GM23338 (cell line): ENCODE measurements around the gene CCDC57. TPM values are rescaled to one million over a fixed set of nuclear protein-coding genes. Genes with fewer than 3 reads are reported as not detected.

Source experiments
- ATAC-seq: fragments of 200-7000 bp; cut with Tn5 transposase; 3 replicates; pipeline ENCODE4 v1.9.1; 2020
- DNase-seq: peaks from one replicate; pipeline ENCODE4 v3.0.0-alpha.2; 2015; ENCODE audit warnings: low spot score
- H2AFZ ChIP-seq: fragments of 200-600 bp; sonication (generic); 2 replicates; pipeline ENCODE4 v1.8.0; 2016; ENCODE audit warnings: antibody characterized with exemption, mild to moderate bottlenecking, moderate library complexity
- H3F3A ChIP-seq: fragments of 200-600 bp; sonication (generic); replicated peaks from 2 replicates; pipeline ENCODE4 v1.8.0; 2017; ENCODE audit warnings: antibody characterized with exemption, mixed run types, low read depth
- H3K27ac ChIP-seq: fragments of 200-600 bp; sonication (generic); 2 replicates; pipeline ENCODE4 v1.6.1; 2016; ENCODE audit warnings: low read depth
- H3K27me3 ChIP-seq: fragments of 200-600 bp; sonication (generic); 2 replicates; pipeline ENCODE4 v1.8.0; 2016; ENCODE audit warnings: mild to moderate bottlenecking, mixed run types, moderate library complexity; ENCODE audit not compliant: insufficient read depth
- H3K36me3 ChIP-seq: fragments of 200-600 bp; sonication (generic); 2 replicates; pipeline ENCODE4 v1.8.0; 2016; ENCODE audit warnings: mild to moderate bottlenecking; ENCODE audit not compliant: insufficient read depth
- H3K4me1 ChIP-seq: fragments of 200-600 bp; sonication (generic); 2 replicates; pipeline ENCODE4 v1.8.0; 2016; ENCODE audit warnings: mild to moderate bottlenecking, moderate library complexity; ENCODE audit not compliant: insufficient read depth
- H3K4me2 ChIP-seq: fragments of 200-600 bp; sonication (generic); 2 replicates; pipeline ENCODE4 v1.7.1; 2017; ENCODE audit warnings: mixed run types
- H3K4me3 ChIP-seq: fragments of 200-600 bp; sonication (generic); 2 replicates; pipeline ENCODE4 v1.6.1; 2016; ENCODE audit warnings: mixed run types
- H3K79me2 ChIP-seq: fragments of 200-600 bp; sonication (generic); replicated peaks from 2 replicates; pipeline ENCODE4 v1.8.0; 2017; ENCODE audit warnings: mild to moderate bottlenecking; ENCODE audit not compliant: insufficient read depth
- H3K9me2 ChIP-seq: fragments of 200-600 bp; sonication (generic); 2 replicates; pipeline ENCODE4 v1.8.0; 2017; ENCODE audit not compliant: insufficient read depth
- H4K20me1 ChIP-seq: fragments of 200-600 bp; sonication (generic); replicated peaks from 2 replicates; pipeline ENCODE4 v1.8.0; 2017; ENCODE audit warnings: mild to moderate bottlenecking; ENCODE audit not compliant: insufficient read depth
- H3K27ac Mint-ChIP-seq: 2 replicates; pipeline ENCODE4 v1.8.0; 2020; ENCODE audit warnings: inconsistent platforms, mild to moderate bottlenecking, moderate library complexity, mixed read lengths
- H3K27me3 Mint-ChIP-seq: 3 replicates; pipeline ENCODE4 v1.8.0; 2022; ENCODE audit warnings: low read depth, mild to moderate bottlenecking, moderate library complexity, mixed read lengths, inconsistent platforms; ENCODE audit not compliant: insufficient read depth, poor library complexity
- H3K36me3 Mint-ChIP-seq: 3 replicates; pipeline ENCODE4 v1.8.0; 2021; ENCODE audit warnings: low read depth, mild to moderate bottlenecking, inconsistent platforms, moderate library complexity, mixed read lengths
- H3K4me1 Mint-ChIP-seq: 3 replicates; pipeline ENCODE4 v1.8.0; 2020; ENCODE audit warnings: mild to moderate bottlenecking, inconsistent platforms, mixed read lengths
- H3K4me3 Mint-ChIP-seq: 3 replicates; pipeline ENCODE4 v1.8.0; 2021; ENCODE audit warnings: moderate library complexity, mild to moderate bottlenecking, inconsistent platforms, mixed read lengths
- H3K9me3 Mint-ChIP-seq: 3 replicates; pipeline ENCODE4 v1.8.0; 2020; ENCODE audit warnings: moderate library complexity, mild to moderate bottlenecking, inconsistent platforms, mixed read lengths
- CREB1 ChIP-seq: fragments of 250-450 bp; sonication (Bioruptor Pico); IDR thresholded peaks from 2 replicates; pipeline ENCODE4 v1.5.0; 2020; ENCODE audit warnings: low read depth, mild to moderate bottlenecking, moderate library complexity
- EZH2 ChIP-seq: fragments of 200-600 bp; sonication (generic); IDR thresholded peaks from one replicate; pipeline ENCODE4 v1.8.0; 2017; ENCODE audit warnings: antibody characterized with exemption, mild to moderate bottlenecking, low read depth; ENCODE audit not compliant: unreplicated experiment
- EZH2phosphoT487 ChIP-seq: fragments of 200-600 bp; sonication (generic); IDR thresholded peaks from one replicate; pipeline ENCODE4 v1.8.1; 2018; ENCODE audit warnings: antibody characterized with exemption; ENCODE audit not compliant: unreplicated experiment
- JUNB ChIP-seq: IDR thresholded peaks from one replicate; pipeline ENCODE4 v1.6.1; 2016; ENCODE audit warnings: antibody characterized with exemption; ENCODE audit not compliant: unreplicated experiment
- POLR2AphosphoS5 ChIP-seq: IDR thresholded peaks from 2 replicates; pipeline ENCODE4 v1.6.1; 2016; ENCODE audit warnings: antibody characterized with exemption, low read depth
- STAT1 ChIP-seq: IDR thresholded peaks from one replicate; pipeline ENCODE4 v1.6.1; 2016; ENCODE audit warnings: antibody characterized with exemption; ENCODE audit not compliant: unreplicated experiment
- ZNF114 ChIP-seq: fragments of 250-450 bp; sonication (Bioruptor Pico); IDR thresholded peaks from 2 replicates; pipeline ENCODE4 v1.5.0; 2020; ENCODE audit warnings: mild to moderate bottlenecking, moderate library complexity
- ZNF331 ChIP-seq: fragments of 250-450 bp; sonication (Bioruptor Pico); IDR thresholded peaks from 2 replicates; pipeline ENCODE4 v1.5.0; 2020; ENCODE audit warnings: low read depth, mild to moderate bottlenecking, moderate library complexity
- polyA plus RNA-seq: library from polyadenylated mRNA; unstranded; fragments of >200 nt; fragmentation: Nextera tagmentation; extraction: Ambion mirVana; gene quantifications from 2 replicates; pipeline ENCODE4 v1.2.1, GENCODE V29; 2016
- total RNA-seq: library from RNA; depleted of rRNA; stranded (reverse); fragments of >200 nt; shearing (Covaris generic); gene quantifications from 2 replicates; pipeline ENCODE4 v1.2.3, GENCODE V29; 2014
- TF ChIP-seq, protein P1 (sequence below): IDR thresholded peaks from 2 replicates; pipeline ENCODE4 v1.6.1; 2016; ENCODE audit warnings: antibody characterized with exemption
- TF ChIP-seq, protein P2 (sequence below): fragments of 250-450 bp; sonication (Bioruptor Pico); IDR thresholded peaks from 2 replicates; pipeline ENCODE4 v1.5.0; 2020; ENCODE audit warnings: mild to moderate bottlenecking, moderate library complexity

The CCDC57 gene
- total and polyA plus RNA-seq, 2 experiments from 2014 or later, result 7.0 to 16.3 TPM

DNA sequence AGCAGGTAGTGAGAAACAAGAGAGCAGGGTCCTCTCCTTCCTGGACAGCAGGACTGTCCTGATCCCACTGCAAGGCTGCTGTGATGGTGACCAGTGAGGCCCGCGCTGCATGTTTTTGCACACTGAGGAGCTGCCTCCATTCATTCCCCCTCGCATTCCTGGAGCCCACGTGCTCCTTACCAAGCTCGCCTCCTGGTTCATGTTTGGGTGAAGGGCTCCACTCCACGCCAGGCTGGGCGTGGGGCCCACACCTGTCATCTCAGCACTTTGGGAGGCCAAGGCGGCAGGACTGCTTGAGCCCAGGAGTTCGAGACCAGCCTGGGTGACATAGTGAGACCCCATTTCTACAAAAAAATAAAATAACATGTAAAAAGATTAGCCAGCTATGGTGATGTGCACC is 99.2 kb downstream of the CCDC57 start:
- Histone ChIP-seq H2AFZ (no peak overlapping the region), H3K4me2 (no peak overlapping the region), H3K79me2 (no peaks in the 10 kb centered on the region), H3K27ac (no peak overlapping the region), H3K27me3 (0 out of 2 replicates have a peak, but pooled peaks cover 4% of the 10 kb centered on the region), H3K4me3 (no peak overlapping the region), H3F3A (no peaks in the 10 kb centered on the region), H4K20me1 (no peaks in the 10 kb centered on the region; the same call in 1 of the 2 replicates), H3K36me3 (no peaks in the 10 kb centered on the region), H3K4me1 (no peaks in the 10 kb centered on the region), H3K9me2 (no peaks in the 10 kb centered on the region)
- DNase-seq (no peak), ATAC-seq (no peak)
- H3K27me3 Mint-ChIP-seq, result peaks cover 22% of the 10 kb centered on the region
- H3K4me3 Mint-ChIP-seq, result no peak overlapping the region
- TF ChIP-seq, protein P1, sequence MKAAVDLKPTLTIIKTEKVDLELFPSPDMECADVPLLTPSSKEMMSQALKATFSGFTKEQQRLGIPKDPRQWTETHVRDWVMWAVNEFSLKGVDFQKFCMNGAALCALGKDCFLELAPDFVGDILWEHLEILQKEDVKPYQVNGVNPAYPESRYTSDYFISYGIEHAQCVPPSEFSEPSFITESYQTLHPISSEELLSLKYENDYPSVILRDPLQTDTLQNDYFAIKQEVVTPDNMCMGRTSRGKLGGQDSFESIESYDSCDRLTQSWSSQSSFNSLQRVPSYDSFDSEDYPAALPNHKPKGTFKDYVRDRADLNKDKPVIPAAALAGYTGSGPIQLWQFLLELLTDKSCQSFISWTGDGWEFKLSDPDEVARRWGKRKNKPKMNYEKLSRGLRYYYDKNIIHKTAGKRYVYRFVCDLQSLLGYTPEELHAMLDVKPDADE, result no peak
- TF ChIP-seq EZH2phosphoT487, result no peak
- TF ChIP-seq ZNF331 (CRISPR knock-in tag), result no peak
- TF ChIP-seq STAT1, result no peak
- TF ChIP-seq EZH2, result no peak
- no peak for TF ChIP-seq ZNF114
- no peak for TF ChIP-seq POLR2AphosphoS5
- TF ChIP-seq CREB1 (CRISPR knock-in tag), result no peak
- TF ChIP-seq, protein P2, sequence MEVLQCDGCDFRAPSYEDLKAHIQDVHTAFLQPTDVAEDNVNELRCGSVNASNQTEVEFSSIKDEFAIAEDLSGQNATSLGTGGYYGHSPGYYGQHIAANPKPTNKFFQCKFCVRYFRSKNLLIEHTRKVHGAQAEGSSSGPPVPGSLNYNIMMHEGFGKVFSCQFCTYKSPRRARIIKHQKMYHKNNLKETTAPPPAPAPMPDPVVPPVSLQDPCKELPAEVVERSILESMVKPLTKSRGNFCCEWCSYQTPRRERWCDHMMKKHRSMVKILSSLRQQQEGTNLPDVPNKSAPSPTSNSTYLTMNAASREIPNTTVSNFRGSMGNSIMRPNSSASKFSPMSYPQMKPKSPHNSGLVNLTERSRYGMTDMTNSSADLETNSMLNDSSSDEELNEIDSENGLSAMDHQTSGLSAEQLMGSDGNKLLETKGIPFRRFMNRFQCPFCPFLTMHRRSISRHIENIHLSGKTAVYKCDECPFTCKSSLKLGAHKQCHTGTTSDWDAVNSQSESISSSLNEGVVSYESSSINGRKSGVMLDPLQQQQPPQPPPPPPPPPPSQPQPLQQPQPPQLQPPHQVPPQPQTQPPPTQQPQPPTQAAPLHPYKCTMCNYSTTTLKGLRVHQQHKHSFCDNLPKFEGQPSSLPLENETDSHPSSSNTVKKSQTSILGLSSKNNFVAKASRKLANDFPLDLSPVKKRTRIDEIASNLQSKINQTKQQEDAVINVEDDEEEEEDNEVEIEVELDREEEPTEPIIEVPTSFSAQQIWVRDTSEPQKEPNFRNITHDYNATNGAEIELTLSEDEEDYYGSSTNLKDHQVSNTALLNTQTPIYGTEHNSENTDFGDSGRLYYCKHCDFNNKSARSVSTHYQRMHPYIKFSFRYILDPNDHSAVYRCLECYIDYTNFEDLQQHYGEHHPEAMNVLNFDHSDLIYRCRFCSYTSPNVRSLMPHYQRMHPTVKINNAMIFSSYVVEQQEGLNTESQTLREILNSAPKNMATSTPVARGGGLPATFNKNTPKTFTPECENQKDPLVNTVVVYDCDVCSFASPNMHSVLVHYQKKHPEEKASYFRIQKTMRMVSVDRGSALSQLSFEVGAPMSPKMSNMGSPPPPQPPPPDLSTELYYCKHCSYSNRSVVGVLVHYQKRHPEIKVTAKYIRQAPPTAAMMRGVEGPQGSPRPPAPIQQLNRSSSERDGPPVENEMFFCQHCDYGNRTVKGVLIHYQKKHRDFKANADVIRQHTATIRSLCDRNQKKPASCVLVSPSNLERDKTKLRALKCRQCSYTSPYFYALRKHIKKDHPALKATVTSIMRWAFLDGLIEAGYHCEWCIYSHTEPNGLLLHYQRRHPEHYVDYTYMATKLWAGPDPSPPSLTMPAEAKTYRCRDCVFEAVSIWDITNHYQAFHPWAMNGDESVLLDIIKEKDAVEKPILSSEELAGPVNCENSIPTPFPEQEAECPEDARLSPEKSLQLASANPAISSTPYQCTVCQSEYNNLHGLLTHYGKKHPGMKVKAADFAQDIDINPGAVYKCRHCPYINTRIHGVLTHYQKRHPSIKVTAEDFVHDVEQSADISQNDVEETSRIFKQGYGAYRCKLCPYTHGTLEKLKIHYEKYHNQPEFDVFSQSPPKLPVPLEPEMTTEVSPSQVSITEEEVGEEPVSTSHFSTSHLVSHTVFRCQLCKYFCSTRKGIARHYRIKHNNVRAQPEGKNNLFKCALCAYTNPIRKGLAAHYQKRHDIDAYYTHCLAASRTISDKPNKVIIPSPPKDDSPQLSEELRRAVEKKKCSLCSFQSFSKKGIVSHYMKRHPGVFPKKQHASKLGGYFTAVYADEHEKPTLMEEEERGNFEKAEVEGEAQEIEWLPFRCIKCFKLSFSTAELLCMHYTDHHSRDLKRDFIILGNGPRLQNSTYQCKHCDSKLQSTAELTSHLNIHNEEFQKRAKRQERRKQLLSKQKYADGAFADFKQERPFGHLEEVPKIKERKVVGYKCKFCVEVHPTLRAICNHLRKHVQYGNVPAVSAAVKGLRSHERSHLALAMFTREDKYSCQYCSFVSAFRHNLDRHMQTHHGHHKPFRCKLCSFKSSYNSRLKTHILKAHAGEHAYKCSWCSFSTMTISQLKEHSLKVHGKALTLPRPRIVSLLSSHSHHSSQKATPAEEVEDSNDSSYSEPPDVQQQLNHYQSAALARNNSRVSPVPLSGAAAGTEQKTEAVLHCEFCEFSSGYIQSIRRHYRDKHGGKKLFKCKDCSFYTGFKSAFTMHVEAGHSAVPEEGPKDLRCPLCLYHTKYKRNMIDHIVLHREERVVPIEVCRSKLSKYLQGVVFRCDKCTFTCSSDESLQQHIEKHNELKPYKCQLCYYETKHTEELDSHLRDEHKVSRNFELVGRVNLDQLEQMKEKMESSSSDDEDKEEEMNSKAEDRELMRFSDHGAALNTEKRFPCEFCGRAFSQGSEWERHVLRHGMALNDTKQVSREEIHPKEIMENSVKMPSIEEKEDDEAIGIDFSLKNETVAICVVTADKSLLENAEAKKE (CRISPR knock-in tag), result no peak
- no peak for TF ChIP-seq JUNB
- H3K9me3 Mint-ChIP-seq, result peaks cover 2% of the 10 kb centered on the region; the same call in 2 of the 3 replicates
- no peak overlapping the region for H3K27ac Mint-ChIP-seq
- peaks cover 12% of the 10 kb centered on the region; the same call in 2 of the 3 replicates for H3K4me1 Mint-ChIP-seq
- H3K36me3 Mint-ChIP-seq, result no peaks in the 10 kb centered on the region; the same call in 2 of the 3 replicates
